GM18502 (cell line): ENCODE measurements around the gene TUBG2.
A peak's percentile ranks its signal among the peaks of the same experiment; 100 is the strongest.
"Not testable (repeated sequence)": the region's sequence is repeated elsewhere in the genome, so short reads cannot be mapped to it uniquely, and the experiment has no call there.

Source experiments
- ATAC-seq: cut with Tn5 transposase; IDR thresholded peaks from one replicate; pipeline ENCODE4 v1.9.1; 2021; ENCODE audit warnings: mild to moderate bottlenecking; ENCODE audit not compliant: unreplicated experiment, poor library complexity

TUBG2 gene

GRCh38 chr17:42659079-42659931 is at the start of gene TUBG2:
Gene TUBG2 (plus strand): TSS chr17:42659284. CDS start chr17:42659504, 220 bp downstream.
- peak; percentile 52 for ATAC-seq

- ATAC-seq = peak; percentile 1
Measured at GRCh38 chr17:42609814-42610801, 49.0 kb upstream of the TUBG2 start.

DNA sequence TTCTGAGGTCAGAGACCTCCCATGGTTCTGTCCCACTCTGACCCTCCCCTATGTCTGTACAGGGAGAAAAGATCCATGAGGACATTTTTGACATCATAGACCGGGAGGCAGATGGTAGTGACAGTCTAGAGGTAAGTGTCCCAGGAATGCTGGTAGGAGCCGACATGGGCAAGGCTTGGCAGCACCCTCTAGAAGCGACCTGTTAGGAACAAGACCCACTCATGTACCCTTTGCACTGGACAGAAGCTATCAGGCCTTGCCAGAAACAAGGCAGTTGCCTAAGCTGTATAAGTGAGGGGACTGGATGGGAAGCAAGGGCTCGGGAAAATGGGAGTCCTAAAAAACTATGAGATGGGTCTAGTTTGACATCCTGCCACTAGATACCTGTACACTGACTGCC is 47.1 kb upstream of the TUBG2 start:
- no peak for ATAC-seq

DNA sequence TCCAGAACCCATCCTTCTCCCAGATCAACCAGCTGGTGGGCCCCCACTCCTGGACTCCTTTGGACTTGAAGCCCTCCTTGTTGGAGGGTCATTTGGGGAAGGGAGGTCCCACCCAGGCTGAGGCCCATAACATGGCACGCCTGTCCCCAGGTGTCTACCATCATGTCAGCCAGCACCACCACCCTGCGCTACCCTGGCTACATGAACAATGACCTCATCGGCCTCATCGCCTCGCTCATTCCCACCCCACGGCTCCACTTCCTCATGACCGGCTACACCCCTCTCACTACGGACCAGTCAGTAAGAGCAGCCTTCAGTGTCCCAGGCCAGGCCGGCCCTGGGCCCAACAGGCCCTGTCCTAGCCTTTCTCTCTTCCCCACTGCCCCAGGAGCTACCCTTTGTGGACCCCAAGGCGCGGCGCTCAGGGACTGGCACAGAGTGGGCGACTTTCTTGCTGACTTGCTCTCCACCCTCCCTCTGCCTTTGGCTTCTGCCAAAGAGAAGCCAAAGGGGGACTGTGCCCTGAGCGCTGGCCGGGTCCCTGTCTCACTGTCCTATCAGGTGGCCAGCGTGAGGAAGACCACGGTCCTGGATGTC is 45.3 kb upstream of the TUBG2 start:
- ATAC-seq = no peak

GRCh38 chr17:42617956-42618431 is 41.1 kb upstream of the TUBG2 start:
- ATAC-seq = peak; percentile 30

DNA sequence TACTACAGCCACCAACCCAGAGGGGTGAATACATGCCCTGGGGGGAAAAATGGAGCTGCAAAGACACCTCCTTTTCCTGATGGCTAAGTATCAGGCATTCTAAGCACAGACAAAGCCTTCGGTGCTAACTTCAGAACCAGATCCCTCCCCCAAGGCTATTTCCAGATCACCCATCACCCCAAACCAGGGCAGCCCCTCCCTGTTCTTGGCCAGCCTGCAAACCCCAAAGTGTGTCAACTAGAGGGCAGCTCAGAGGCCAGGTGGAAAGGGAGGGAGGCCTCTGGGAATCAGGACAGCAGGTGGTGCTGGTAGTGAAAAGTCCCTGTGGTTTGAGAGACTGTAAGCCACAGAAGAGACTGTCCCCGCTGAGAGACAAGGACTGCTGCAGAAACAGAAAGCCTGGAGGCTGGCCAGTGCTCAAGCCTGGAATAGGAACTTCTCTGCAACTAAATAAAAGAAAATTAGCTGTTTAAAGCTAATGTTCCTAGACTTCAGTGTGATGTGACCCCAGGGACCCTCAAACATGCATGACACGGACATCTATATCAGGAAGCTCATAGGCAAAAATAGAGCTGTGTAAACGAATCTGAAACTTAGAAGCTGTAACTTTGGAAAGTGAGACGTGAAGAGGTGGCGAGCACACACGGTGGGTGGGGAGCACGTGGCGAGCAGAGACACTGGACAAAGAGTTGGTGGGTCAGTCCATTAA is 40.5 kb upstream of the TUBG2 start:
- ATAC-seq = peak; percentile 76

DNA sequence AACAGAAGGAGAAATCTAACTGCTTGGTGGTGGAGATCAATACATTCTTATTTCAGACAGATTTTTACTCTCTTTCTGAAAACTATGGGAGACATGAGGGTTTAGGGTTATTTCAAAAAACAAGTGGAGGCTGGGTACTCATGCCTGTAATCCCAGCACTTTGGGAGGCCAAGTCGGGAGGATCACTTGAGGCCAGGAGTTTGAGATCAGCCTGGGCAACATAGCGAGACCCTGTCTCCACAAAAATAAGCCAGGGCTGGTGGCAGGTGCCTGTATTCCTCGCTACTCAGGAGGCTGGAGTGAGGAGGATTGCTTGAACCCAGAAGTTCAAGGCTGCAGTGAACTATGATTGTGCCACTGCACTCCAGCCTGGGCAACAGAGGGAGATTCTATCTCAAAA is 37.1 kb upstream of the TUBG2 start:
- ATAC-seq = not testable (repeated sequence)

- no peak for ATAC-seq
Measured at GRCh38 chr17:42623271-42623670, 35.8 kb upstream of the TUBG2 start.

GRCh38 chr17:42623732-42624596 is 35.1 kb upstream of the TUBG2 start:
- ATAC-seq = no peak

DNA sequence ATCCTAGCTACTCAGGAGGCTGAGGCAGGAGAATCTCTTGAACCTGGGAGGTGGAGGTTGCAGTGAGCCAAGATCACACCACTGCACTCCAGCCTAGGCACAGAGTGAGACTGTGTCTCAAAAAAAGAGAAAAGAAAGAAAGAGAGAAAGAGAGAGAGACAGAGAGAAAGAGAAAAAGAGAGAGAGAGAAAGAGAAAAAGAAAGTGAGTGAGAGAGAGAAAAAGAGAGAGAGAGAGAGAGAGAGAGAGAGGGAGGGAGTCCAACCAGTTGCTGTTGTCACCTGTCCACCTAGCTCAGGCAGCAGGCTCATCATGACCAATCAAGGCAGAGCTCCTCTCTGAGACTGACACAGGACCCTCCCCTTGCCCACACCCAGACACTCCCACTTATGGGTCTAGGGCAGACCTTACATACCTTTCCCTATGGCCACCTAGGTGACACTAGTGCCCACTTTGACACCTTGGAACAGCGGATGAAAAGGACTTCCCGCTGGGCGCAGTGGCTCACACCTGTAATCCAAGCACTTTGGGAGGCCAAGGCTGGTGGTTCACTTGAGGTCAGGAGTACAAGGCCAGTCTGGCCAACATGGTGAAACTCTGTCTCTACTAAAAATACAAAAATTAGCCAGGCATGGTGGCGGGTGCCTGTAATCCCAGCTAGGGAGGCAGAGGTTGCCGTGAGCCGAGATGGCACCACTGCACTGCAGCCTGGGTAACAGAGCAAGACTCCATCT is 31.9 kb upstream of the TUBG2 start:
- not testable (repeated sequence) for ATAC-seq

- no peak for ATAC-seq
Measured at GRCh38 chr17:42629411-42630009, 29.6 kb upstream of the TUBG2 start.

DNA sequence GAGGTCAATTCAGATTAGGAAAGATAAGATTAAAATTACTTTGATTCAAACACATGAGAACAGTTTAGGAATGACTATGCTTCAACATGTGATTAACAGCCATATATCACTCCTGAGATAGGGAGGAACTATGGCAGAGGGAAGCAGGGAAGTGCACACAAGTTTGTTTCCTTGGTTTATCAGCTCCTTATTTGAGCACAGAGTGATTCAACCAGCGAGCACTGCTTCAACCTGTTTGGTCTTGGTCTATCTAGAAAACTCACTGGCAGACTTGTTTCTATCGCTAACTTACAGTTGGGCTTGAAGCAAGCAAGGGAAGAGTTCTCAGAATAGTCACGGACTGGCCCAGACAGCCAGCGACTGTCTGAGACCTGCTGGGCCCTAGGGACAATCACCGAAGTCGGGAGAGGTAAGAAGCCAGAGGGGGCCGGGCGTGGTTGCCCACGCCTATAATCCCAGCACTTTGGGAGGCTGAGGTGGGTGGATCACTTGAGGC is 26.1 kb upstream of the TUBG2 start:
- ATAC-seq = no peak

GRCh38 chr17:42639525-42640113 is 19.5 kb upstream of the TUBG2 start:
- no peak for ATAC-seq

GRCh38 chr17:42640121-42640520 is 19.0 kb upstream of the TUBG2 start:
- no peak for ATAC-seq

GRCh38 chr17:42642336-42642735 is 16.7 kb upstream of the TUBG2 start:
- ATAC-seq = no peak

- ATAC-seq = no peak
Measured at GRCh38 chr17:42647778-42648177, 11.3 kb upstream of the TUBG2 start.

DNA sequence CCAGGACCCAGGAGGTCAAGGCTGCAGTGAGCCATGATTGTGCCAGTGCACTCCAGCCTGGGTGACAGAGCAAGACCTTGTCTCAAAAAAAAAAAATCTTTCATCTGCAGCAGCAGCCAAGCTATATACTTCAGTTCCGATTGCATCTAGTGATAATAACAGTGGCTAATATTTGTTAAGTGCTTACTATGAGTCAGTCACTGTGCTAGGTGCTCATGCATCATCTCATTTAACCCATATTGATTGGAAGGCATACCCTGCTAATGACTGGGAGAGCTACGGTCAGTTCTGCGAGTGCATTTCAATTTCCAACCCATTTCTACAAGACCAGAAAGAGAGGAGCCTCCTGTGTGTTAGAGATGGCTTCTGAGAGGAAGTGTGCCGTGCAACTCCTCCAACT is 7.7 kb upstream of the TUBG2 start:
- no peak for ATAC-seq
